CD4-positive, alpha-beta T cell treated with Interleukin-15 for 1 hour (primary cell): ENCODE results near the gene PDX1.
"Not testable (repeated sequence)": the region's sequence is repeated elsewhere in the genome, so short reads cannot be mapped to it uniquely, and the experiment has no call there.

ENCODE experiments used
- DNase-seq: peaks from one replicate; pipeline ENCODE4 v3.0.0-alpha.2; 2020

The PDX1 gene

DNA sequence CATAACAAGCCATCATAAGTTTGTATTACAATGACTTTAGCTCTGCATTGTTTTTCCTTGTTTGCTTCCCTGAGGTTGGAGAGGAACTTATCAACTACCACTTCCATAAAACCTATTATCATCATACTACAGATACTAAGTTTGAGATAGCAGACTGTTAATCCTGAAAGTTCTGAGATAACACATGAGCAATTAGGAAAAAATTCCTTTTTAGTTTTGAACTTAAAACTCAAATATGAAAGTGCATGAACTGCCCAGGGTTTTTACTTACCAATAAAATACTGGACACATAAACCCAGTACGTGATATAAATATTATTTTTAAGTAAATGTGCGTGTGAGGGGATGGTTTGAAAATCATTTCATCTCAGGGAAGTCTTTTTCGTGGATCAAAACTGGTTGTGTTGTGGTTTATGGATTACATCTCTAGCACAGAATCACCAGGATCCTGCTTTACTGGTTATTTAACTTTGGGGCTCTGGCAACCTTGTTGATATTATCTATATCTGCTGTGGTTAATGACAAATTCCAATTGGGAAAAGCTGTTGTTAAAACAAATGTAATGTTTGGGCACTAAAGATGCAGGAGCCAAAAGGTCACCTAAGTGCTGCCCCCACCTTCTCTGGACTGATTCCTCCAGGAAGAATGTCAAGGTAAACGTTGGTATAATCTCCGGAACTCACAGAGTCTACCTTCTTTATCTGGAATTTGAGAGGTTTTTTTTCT lies 36.9 kb downstream of the PDX1 start:
- DNase-seq: no peak

DNA sequence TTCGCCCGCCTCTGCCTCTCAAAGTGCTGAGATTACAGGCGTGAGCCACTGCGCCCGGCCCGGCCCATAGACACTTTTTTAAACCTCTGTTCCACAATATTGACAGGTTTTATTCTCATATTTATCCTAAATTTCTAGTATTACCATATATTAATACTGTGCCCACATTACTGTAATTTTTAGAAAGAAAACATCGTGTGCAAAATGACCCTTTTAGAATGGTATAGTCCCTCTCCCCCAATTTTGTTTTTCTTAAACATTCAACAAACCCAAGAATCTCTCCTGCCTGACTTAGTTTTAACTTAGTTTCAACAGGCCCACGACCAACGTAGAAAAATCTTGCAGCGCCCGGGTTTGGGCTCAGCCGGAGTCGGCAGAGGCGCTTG lies 40.2 kb downstream of the PDX1 start:
- DNase-seq: no peak

DNA sequence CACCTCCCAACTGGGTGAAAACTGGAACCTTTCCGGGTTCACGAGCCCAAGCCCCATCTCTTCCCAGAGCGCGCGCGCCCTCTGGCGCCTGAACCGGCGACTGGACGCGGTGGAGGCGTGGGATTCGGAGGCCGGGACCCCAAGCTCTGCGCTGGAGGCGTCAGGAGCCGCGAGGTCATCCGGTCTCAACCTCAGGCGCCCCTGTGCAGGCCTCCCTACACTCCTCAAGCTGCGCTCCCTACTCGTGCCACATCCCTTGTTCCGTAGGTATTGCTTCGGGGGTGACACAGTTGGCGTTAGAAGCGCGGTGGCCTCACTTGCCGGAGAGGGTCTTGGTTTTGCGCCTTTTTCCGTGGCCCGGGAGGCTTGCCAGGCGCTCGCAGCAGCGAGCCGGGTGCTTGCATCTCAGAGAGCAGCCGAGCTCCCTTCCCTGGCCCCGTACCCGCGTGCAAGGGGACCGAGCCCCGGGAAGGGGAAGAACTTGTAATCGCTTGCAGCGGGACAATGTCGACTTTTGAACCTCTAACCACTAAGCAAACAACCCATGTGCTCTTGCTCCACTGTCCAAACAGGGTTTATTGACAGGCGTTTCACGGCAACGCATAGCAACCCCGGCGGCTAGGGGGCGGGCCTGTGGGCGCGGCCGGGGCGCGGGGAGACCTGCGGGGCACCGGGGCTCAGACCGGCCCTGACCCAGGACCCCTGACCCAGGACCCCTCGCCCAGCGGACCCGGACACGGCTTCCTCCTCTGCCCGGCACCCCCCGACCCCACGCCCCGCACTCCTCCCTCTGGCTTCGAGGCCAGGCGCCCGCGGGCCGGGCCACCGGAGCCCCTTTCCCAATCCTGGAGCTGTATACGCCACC lies 40.8 kb downstream of the PDX1 start:
- no peak for DNase-seq

DNA sequence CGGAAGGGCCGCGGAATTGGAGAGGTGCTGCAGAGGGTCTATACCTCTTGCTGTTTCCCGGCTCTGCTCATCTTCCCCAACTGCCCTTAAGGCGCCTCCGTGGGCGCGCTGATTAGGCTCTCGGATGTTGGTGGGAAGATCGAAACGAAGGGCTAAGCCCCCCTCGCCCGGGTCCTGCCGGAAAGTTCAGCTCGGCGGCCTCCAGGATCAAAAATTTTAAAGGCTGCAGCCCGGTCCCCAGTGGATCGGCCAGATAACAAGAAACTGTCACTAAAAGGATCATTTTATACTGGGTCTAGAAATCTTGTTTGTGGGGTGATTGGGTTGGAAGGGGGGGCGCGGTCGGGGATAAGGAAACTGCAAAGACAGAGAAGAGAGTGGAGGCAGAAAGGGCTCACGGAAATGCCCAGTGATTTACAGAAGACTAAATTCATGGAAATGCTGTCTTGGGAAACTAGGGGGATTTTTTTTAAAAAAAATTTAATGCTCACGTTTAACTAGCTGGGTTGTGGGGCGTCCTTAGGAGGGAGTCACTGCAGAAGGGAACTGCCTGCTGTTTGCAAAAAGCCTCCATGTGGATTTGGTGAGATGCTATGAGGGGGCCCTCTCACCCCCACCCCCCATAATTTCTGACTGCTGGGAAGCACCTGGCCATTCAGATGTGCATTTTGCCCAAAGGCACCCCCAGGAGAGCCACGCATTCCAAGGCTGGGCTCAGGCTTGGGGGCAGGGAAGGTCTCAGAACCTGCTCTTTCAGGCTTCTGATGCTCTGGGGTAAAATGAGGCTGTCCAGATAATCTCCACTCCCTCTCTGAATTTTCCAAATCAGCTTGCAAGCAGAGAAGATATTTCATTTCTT lies 41.7 kb downstream of the PDX1 start:
- DNase-seq: no peak

DNA sequence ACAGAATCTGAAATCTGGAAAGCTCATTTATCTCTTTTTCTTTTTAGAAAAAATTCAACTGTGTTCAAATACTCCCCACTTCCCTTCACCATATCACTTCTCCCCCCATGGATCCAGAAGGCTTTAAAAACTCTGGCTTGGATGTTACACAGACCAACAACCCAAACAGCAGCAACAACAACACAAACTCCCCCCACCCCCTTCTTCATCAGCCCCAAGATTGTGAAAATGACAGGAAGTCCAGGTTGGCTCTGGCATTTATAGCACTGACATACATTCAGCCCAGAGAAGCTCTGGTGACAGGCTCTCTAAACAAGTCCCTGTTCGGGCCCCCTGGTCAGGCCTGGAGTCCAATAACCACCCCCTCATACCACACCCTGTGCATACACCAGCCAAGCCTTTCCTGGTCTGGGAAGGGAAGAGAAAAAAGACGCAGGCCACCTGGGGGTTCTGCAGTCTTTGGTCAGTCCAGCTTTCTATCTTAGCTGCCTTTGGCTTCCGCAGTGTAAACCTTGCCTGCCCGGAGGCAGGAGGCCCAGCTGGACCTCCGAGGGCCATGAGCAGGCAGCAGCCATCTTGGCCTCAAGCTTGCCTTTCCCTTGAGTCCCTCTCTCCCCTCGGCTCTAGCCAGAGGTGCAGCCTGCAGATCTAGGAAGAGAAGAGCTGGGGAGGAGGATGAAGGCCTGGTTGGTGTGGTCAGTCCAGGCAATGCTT lies 42.5 kb downstream of the PDX1 start:
- no peak for DNase-seq

DNA sequence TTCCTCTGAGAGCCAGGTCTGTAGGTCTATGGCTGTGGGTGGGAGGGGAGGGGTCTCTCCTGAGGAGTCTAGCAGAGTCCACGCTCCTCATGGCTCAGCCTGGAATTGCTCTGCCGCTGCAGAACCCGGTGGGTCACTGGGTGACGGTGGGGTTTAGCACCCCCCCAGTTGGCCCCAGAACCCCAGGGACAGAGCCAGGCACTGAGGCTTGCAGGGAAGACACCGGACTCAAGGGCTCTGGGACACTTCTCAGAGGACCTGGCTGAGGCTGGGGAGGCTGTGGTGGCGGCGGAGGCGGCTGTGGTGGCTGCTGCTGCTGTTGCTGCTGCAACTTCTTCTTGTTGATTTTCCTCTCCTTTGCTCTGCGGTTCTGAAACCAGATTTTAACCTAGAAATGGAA lies 43.2 kb downstream of the PDX1 start:
- no peak for DNase-seq

DNA sequence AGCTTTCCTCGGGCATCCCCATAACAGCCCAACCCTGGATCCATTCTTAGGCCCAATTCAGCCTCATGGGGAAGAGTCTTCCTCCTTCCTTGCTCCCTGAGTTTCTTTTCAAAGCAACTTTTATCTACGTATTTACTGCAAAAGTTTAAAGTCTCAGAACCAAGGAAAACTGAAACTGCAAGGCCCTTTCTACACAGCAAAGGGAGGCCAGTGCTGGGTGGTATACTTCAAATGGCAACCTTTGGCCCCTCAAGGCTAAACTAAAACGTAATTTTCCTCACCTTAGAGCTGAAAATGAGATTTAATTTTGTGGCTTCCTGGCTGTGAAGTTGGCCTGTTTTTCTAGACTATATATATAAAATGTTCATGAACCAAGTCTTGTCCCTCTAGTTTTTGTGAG lies 43.7 kb downstream of the PDX1 start:
- no peak for DNase-seq

DNA sequence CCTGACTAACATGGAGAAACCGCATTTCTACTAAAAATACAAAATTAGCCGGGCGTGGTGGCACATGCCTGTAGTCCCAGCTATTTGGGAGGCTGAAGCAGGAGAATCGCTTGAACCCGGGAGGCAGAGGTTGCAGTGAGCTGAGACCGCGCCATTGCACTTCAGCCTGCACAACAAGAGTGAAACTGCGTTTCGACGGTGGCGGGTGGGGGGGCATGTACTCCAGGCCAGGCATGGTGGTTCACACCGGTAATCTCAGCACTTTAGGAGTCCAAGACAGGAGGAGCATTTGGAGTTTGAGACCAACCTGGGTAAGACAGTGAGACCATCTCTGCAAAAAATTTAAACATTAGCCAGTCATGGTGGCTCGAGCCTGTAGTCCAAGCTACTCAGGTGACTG lies 44.4 kb downstream of the PDX1 start:
- DNase-seq: not testable (repeated sequence)

DNA sequence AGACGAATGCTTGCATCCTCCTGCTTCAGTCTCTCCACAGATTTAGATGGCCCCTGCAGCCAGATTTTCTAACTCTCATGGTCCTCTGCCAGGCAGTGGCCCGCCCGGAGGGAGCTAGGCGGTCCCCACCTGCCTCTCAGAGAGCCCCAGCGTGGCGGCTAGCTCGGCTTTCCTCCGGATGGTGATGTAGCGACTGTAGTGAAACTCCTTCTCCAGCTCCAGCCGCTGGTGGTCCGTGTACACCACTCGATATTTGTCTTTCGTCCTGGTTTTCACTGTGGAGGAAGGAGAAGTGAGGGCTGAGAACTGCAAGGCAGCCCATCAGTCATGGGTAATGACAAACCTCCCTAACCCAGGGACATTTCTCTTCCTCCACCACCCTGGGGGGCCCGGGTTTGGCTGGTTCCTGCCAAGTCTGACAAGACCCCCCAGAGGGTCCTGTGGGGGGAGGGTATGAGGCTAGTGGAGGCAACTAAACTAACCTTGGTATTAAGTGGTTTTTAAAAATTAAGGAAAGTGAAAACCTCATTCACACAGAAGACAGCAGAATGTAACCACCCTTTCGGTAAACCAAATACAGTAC lies 45.0 kb downstream of the PDX1 start:
- no peak for DNase-seq

DNA sequence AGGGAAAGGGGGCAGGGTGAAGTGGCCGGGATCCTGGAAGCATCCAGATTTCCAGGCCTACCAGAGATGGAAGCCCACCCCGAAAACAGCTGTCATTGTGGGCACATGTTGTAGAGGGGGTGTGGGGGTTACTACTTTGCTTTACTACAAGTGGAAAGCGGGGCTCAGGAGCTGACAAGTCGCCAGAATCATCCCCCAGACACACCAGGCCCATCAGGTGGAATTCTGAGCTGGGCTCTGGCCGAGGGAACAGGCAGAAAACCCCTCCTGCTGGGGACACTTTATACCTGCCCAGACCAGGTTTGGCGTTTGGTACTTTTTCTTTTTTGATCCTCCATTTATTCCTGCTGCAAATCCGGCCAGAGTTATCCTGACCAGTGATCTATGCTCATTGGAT lies 45.5 kb downstream of the PDX1 start:
- DNase-seq: no peak

DNA sequence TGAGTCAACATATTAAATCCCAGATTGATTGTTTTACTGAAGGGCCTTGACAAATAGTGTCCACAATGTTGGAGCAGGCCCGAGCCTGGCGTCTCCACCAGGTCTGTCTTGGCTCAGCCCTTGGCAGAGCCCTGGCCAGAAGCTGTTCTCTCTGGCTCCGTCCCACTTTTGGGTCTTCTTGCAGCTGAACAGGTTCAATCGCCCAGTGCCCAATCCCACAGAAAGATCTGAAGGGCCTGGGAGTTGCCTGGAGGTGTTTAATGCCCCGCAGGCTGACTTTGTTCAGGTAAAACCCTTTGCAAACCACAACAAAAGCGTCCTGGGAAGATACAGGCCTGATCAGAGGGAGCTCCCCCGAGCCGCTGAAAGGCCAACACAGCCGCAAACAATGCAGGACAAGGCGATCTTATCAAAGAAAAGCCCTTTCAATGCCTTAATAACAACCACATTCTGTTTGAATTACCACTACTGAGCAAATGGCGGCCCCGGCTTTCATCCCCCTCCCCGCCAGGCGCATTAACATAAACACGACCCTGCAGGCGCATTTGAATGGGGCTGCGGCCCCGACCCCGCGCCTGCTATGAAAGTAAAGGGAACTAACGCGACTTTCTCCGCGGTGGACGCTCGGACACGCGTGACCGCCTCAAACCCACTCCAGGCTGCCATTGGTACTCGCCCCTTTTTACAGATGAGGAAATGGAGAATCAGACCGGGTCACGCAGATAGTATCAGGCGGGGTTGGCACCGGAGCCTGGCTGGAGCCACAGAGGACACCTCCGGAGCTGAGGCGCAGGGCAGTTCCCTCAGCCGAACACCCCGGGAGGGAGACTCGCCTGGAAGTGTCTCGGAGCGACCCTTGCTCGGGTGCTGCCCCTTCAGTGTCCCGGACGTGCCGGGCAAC lies 46.2 kb downstream of the PDX1 start:
- DNase-seq: no peak

DNA sequence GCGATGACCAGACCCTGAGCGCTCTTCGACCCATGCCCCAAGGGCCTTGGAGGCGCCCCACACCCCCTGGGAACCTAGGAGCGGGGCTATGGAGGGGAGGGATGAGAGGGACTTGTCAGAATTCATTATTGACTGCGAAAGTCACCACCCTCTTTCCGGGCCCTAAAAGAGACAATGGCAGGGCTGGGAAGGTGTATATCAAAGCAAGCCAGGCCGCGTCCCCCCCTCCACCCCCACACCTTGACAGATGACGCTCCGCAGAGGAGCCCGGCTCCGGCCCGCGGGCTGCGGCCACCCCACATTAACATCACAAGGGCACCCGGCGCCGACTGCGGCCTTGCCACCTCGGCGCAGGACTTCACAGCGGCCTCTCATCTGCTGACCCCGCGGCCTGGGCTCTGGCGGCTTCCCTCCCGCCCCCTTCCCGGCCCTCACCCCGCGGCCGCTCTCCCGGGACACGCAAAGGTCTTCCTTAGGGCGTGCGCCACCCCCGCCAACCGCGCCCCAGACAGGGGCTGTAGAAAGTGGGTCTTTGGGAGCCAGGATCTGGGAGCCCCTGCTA lies 46.9 kb downstream of the PDX1 start:
- DNase-seq: no peak

DNA sequence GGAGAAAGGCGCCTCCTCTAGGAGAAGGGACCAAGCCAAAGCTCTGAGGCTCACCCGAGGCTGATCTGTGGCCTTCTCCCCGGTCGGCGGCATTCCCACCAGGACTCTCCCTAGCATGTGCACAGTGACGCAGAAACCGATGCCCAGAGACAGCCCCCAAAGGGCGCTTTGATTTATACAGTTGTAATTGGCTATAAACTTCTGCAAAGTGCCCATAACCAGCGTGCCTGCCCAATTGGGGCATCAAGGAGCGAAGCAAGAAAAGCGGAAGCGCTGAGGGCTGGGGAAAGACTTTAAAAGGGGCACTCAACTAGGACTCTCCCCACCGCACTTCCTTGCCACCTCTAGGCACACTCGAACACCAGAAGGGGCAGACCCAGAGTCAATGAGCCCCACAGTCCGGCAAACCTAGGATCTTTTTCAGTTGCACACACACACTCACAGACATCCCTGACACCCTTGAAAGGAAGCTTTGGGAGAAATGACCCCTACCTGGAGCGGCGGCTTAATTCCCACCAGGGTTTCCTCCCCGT lies 47.5 kb downstream of the PDX1 start:
- DNase-seq: no peak

DNA sequence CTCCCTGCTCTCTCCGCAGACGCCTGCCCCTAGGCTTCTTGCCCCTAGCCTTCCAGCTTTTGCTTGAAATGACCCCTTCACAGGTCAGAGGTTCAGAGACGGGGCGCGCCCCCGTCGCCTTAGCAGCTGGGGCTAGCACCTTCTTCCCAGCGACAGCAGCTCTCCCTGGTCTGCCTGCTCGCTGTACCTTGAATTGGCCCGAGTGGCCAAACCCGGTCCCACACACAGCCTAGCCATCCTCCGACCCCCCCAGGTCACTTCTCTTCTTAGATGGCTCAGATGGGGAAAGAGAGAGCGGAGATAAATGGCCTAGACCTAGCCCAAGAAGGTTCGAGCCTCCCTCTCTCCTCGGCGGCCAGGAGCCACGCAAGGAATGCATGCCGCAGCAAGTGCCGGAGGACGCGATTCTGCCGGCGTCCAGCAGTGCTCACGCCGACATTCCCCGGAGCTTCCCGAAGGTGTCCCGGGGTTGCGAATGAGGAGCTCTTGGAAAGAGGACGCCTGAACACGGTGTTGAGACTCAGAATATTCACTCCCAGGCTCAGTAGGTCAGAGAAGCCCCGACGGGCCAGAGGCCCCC lies 48.0 kb downstream of the PDX1 start:
- no peak for DNase-seq

DNA sequence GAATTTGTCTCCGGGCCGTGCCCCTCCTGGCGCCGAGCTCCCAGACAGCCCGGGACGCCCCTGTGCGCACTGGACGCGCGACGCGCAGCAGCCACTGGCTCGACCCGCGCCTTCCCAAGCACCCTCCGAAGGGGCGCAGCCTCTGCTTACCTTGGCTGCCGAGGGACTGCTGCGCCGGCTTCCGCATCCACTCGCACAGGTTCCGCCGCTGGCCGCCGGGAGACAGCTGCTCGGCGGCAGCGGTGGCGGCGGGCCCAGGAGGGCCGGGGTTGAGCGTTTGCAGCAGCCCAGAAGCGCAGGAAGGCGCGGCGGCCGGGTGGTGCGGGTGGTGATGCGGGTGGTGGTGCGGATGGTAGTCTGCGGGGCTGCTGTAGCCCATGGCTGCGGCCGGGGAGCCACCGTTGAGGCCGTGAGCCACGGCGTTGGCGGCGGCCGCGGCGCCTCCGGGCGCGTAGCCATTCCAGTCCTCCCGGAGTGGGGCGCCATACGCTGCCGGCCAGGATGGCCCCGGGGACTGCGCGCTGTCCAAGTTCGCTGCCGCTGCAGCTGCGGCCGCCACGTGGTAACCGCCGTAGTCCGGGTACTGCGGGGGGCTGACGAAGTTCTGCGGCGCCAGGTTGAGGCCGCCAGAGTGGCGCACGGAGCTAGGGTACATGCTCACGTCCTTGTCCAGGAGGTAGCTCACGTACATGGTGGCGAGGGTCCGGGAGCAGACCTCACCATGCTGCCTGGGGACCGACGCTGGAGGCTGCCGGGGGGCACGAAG lies 48.7 kb downstream of the PDX1 start:
- no peak for DNase-seq

DNA sequence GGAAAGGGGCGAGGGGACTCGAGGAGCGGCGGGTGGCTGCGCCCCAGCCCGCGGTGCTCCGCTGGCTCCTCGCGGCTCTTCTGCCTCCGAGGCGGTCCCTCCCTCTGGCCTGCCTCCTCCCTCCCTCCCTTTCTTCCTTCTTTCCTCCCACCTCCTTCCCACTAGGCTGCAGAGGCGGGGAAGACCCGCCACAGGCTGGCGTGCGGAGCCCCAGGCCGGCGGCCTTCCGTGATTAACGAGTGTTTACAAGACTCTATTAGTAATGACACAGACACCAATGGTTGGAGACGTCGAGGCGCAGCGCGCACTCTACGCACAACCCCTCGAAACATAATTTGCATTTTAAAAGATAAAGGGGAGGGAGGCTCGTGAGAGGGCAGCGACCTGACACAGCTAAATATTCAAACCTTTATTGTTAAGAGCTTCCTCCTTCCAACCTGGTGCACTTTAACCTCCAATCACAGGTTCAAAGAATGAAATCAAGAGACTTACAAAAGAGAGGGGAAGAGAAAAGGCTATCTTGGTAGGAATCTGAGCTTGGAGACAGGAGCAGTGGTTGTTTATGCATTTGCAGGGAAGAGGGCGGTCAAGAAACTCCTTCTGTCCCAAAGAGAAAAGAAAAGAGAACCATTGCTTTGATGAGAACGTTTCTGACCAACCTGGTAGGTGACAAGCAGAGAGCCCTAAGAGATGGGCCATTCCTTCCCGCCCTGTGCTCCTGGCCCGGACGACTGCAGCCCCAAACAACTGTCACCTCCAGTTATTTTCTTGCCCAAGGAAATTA lies 49.5 kb downstream of the PDX1 start, which contains the start of gene CDX2:
TSS of gene CDX2 (minus strand) at position 234 of the 784 bp plus-strand sequence. CDS start 309 bp downstream, outside the sequence.
- DNase-seq: no peak

DNA sequence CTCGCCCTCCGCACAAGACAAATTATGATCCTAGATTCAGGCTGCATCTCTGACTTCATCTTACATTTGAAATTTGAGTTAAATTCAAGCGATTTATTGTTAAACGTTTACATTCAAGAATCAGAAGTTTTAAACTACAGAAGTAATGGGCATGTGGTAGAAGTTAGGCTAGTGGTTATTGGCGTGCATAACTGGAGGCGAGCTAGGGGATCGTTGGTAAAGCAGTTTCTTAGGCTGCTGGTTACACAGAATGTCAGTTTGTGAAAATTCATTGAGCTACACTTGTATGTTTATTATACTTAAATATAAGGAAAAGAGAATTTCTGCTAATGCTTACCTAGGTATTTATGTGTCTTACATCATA lies 50.0 kb downstream of the PDX1 start:
- DNase-seq: no peak

DNA sequence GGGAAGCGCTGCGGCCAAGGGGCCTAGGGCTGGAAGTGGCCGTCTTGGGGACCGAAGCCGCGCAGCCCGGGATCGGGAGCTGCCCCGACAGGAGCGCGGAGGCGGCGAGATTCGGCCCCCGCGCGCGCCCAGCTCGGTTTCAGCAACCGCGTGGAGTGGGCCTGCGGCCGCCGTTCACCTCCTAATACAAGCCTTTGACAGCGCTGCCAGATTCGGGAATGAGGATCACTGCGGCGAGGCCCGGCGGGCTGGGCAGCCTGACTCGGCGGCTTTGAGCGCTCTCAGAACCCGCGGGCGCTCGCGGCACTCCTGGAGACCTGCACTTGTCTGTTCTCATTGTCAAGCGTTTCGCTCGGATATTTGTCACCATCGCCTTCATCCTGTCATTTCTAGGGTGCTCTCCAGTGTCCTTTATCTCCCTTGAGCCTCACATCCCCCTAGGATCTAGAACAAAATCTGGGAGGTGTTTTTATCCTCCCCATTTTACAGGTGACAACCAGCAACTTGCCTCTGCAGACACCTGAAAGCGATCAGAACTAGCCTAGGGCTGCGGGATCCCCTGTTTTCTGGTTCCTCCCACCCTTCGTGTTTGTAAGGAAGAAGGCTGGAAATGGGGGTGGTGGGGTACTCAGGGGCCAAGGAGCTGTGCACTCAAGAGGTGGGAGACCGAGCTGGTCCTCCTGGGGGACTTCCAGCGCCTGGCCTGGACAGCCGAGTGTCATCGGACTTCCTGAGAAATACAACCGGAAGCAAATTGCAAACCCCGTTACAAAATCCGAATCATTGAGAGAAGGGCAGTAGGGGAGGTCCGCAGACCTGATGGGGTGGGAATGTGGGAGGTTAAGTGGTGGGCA lies 50.8 kb downstream of the PDX1 start:
- no peak for DNase-seq
